ENCODE results near the gene ZNF638.

DNA sequence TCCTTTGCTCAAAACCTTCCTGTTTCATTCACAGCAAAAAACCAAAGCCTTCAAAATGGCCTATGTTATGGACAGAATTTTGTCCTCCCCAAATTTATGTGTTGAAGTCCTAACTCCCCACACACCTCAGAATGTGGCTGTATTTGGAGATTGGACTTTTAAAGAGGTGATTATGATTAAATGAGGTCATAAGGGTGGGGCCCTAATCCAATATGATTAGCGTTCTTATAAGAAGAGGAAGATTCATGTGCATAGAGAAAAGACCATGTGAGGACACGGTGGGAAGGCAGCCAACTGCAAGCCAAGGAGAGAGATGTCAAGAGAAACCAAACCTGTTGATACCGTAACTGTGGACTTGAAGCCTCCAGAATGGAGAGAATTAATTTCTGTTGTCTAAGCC is 4.6 kb upstream of the ZNF638 start:
- no peak for TF ChIP-seq CTCF (conservative IDR thresholded peaks at IDR 0.05; ENCODE audit: low read depth, low read length)
- TF ChIP-seq RFX5 (IDR thresholded peaks at IDR 0.05; ENCODE audit: low read depth, low read length), result no peak
- TF ChIP-seq MXI1 (IDR thresholded peaks at IDR 0.05; ENCODE audit: borderline replicate concordance, low read depth, low read length), result no peak

Measured in IMR-90 (cell line).